Measurements from ENCODE around the gene EPB41L4A.

Gene EPB41L4A

DNA sequence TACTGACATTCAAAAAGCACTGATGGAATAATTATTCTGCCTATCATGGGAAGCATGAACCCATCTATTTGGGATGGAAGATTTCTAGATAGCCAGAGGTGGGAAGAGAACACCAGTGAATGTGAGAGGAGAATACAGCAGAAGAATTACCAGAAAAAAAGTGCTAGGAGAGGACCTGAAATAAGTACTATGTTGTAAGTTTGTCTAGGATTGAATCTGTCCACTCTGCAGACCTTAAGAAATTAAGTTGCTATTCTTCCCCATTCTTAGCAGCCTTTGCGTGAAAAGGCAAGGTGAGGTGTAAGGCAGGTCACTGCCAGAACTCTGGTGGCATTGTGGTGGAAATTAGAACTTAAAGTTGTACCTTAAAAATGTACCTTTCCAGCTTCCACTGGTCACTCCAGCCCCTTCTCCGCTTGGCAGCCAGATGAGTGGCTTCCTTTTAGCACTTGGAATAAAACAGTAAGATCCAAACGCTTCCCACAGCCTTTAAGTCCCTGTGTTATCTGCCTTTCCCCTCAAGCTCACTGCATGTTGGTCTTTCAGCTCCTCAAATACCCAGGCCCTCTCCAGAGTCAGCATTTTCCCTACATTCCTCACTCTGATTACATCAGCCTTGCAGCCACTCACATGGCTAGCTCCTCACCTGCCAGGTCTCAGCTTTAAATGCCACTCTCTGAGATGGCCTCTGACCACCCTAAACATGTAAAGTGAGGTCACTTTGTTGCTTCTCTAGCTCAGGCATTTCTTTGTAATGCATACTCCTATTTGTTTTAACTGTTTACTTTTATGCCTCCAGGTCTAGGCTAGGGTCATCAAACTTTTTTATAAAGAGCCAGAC, 253.0 kb downstream of the EPB41L4A start (continued):
- peak; percentile 46; the same call in 1 of the 2 replicates for TF ChIP-seq ZBTB17 (tag by site-specific recombination; IDR thresholded peaks at IDR 0.05)
- no peak for TF ChIP-seq ZNF629 (tag by site-specific recombination; IDR thresholded peaks at IDR 0.05)
- TF ChIP-seq, protein P1, sequence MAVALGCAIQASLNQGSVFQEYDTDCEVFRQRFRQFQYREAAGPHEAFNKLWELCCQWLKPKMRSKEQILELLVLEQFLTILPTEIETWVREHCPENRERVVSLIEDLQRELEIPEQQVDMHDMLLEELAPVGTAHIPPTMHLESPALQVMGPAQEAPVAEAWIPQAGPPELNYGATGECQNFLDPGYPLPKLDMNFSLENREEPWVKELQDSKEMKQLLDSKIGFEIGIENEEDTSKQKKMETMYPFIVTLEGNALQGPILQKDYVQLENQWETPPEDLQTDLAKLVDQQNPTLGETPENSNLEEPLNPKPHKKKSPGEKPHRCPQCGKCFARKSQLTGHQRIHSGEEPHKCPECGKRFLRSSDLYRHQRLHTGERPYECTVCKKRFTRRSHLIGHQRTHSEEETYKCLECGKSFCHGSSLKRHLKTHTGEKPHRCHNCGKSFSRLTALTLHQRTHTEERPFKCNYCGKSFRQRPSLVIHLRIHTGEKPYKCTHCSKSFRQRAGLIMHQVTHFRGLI (tag by site-specific recombination; IDR thresholded peaks at IDR 0.05) = no peak
- 0 out of 2 replicates have a peak, but pooled peaks have one; percentile 9 for TF ChIP-seq IKZF3 (tag by site-specific recombination; IDR thresholded peaks at IDR 0.05)
- TF ChIP-seq ZNF658 (tag by site-specific recombination; IDR thresholded peaks at IDR 0.05) = no peak
- TF ChIP-seq MZF1 (tag by site-specific recombination; IDR thresholded peaks at IDR 0.05; ENCODE audit: borderline replicate concordance) = no peak
- TF ChIP-seq GLIS1 (tag by site-specific recombination; IDR thresholded peaks at IDR 0.05) = no peak

- Histone ChIP-seq H3K4me3 (ENCODE audit: low read depth, low read length) (no peak overlapping the region), H3K27ac (ENCODE audit: extremely low read depth, low read depth, low read length) (no peak overlapping the region), H3K36me3 (ENCODE audit: control insufficient read depth in 2 of 2, insufficient read depth in 1 of 2, low read length in 2 of 2) (peaks cover 41 to 77% of the 10 kb centered on the region in 2 experiments), H3K9me3 (ENCODE audit: control insufficient read depth, insufficient read depth, low read depth, low read length) (no peaks in the 10 kb centered on the region), H3K4me1 (ENCODE audit: control insufficient read depth, insufficient read depth, low read length) (peaks cover 5% of the 10 kb centered on the region)
- ChIA-PET POLR2A (interaction anchor here (1.4 kb wide), 1 partner anchor 10 kb away, joined by 4 read pairs; no protein-coding TSS in a partner anchor), CTCF (interaction anchor here (0.6 to 5.1 kb wide), 4 partner anchors 10 to 487 kb away, joined by 3 to 31 read pairs (median 4); no protein-coding TSS in a partner anchor)
- TF ChIP-seq HOXD13 (CRISPR knock-in tag; IDR thresholded peaks at IDR 0.05; ENCODE audit: borderline replicate concordance) (no peak), BCL11B (tag by site-specific recombination; IDR thresholded peaks at IDR 0.05; ENCODE audit: low read depth) (no peak), ZNF132 (tag by site-specific recombination; IDR thresholded peaks at IDR 0.05; ENCODE audit: borderline replicate concordance) (no peak), RBAK (tag by site-specific recombination; IDR thresholded peaks at IDR 0.05) (no peak), ZNF585B (tag by site-specific recombination; IDR thresholded peaks at IDR 0.05) (no peak)
Measured at GRCh38 chr5:112165399-112165798, 253.7 kb downstream of the EPB41L4A start.

DNA sequence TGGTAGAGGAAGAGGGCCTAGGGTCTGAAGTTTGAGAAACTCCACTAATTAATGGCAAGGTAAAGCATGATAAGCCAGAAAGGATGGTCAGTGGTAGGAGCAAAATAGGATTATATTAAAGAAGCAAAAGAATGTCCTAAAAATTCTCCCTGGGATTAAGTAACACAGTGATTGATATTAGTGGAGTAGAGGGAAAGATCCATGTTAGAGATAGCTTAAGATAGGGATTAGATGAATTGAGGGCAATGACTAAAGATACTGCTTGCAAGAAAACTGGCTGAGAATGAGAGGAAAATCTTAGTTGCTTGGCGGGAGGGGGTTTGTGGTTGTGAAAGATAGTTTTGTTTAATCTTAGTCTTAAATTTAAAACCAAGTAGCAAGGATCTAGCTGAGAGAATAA, 255.6 kb downstream of the EPB41L4A start:
- POLR2A ChIA-PET = no interaction called here
- Histone ChIP-seq H3K27ac (ENCODE audit: extremely low read depth, low read depth, low read length) (no peak overlapping the region), H3K4me1 (ENCODE audit: control insufficient read depth, insufficient read depth, low read length) (peaks cover 5% of the 10 kb centered on the region), H3K4me3 (ENCODE audit: low read depth, low read length) (no peak overlapping the region), H3K36me3 (ENCODE audit: control insufficient read depth in 2 of 2, insufficient read depth in 1 of 2, low read length in 2 of 2) (peaks cover 38 to 72% of the 10 kb centered on the region in 2 experiments), H3K9me3 (ENCODE audit: control insufficient read depth, insufficient read depth, low read depth, low read length) (no peaks in the 10 kb centered on the region)
- CTCF ChIA-PET = interaction anchor here (0.8 to 5.1 kb wide), 3 partner anchors 12 to 329 kb away, joined by 3 to 31 read pairs (median 4); no protein-coding TSS in a partner anchor
- no peak for TF ChIP-seq ZBTB20 (tag by site-specific recombination; IDR thresholded peaks at IDR 0.05)
- no peak for TF ChIP-seq ZNF174 (tag by site-specific recombination; IDR thresholded peaks at IDR 0.05)
- TF ChIP-seq IKZF3 (tag by site-specific recombination; IDR thresholded peaks at IDR 0.05) = no peak
- TF ChIP-seq ZNF830 (tag by site-specific recombination; IDR thresholded peaks at IDR 0.05; ENCODE audit: low read depth) = no peak
- TF ChIP-seq ZNF211 (tag by site-specific recombination; IDR thresholded peaks at IDR 0.05; ENCODE audit: low read depth) = no peak
- no peak for TF ChIP-seq KLF8 (tag by site-specific recombination; IDR thresholded peaks at IDR 0.05)
- TF ChIP-seq ZNF76 (tag by site-specific recombination; IDR thresholded peaks at IDR 0.05; ENCODE audit: borderline replicate concordance, low read depth) = no peak
- no peak for TF ChIP-seq OSR2 (tag by site-specific recombination; IDR thresholded peaks at IDR 0.05)
- no peak for TF ChIP-seq BCL11A (tag by site-specific recombination; IDR thresholded peaks at IDR 0.05; ENCODE audit: low read depth)
- TF ChIP-seq OVOL3 (tag by site-specific recombination; IDR thresholded peaks at IDR 0.05) = no peak
- TF ChIP-seq ZNF16 (tag by site-specific recombination; IDR thresholded peaks at IDR 0.05; ENCODE audit: low read depth) = no peak
- no peak for TF ChIP-seq ZNF610 (tag by site-specific recombination; IDR thresholded peaks at IDR 0.05; ENCODE audit: borderline replicate concordance)
- TF ChIP-seq ZNF184 (tag by site-specific recombination; IDR thresholded peaks at IDR 0.05) = no peak
- TF ChIP-seq AEBP2 (tag by site-specific recombination; IDR thresholded peaks at IDR 0.05; ENCODE audit: borderline replicate concordance) = no peak
- TF ChIP-seq SP2 (tag by site-specific recombination; IDR thresholded peaks at IDR 0.05) = no peak
- TF ChIP-seq SP3 (tag by site-specific recombination; IDR thresholded peaks at IDR 0.05) = no peak
- TF ChIP-seq, protein P1 (tag by site-specific recombination; IDR thresholded peaks at IDR 0.05) = no peak
- TF ChIP-seq KLF1 (tag by site-specific recombination; IDR thresholded peaks at IDR 0.05) = no peak
- no peak for TF ChIP-seq ZNF521 (tag by site-specific recombination; IDR thresholded peaks at IDR 0.05)

All from HEK293 (cell line).